Neural progenitor cell (in vitro differentiated cells): Measurements from ENCODE around the gene TMPRSS11B. TPM values are rescaled to one million over a fixed set of nuclear protein-coding genes. Genes with fewer than 3 reads are reported as not detected.

ENCODE experiments used
- DNase-seq: peaks from one replicate; pipeline ENCODE4 v3.0.0-alpha.2; 2016; ENCODE audit warnings: low spot score
- H2AFZ ChIP-seq: fragments of 200-600 bp; sonication (generic); replicated peaks from 2 replicates; pipeline ENCODE4 v1.6.1; 2016; ENCODE audit warnings: antibody characterized with exemption
- H3F3A ChIP-seq: fragments of 200-600 bp; sonication (generic); 2 replicates; pipeline ENCODE4 v1.6.1; 2016; ENCODE audit warnings: antibody characterized with exemption, low read depth
- H3K27ac ChIP-seq: fragments of 200-600 bp; sonication (generic); 2 replicates; pipeline ENCODE4 v1.5.1; 2016; ENCODE audit warnings: mild to moderate bottlenecking
- H3K27me3 ChIP-seq: fragments of 200-600 bp; sonication (generic); 2 replicates; pipeline ENCODE4 v1.6.1; 2016; ENCODE audit warnings: mild to moderate bottlenecking, moderate library complexity
- H3K36me3 ChIP-seq: fragments of 200-600 bp; sonication (generic); 2 replicates; pipeline ENCODE4 v1.5.1; 2016
- H3K4me1 ChIP-seq: fragments of 200-600 bp; sonication (generic); 2 replicates; pipeline ENCODE4 v1.6.1; 2016; ENCODE audit warnings: mixed run types
- H3K4me2 ChIP-seq: fragments of 200-600 bp; sonication (generic); 2 replicates; pipeline ENCODE4 v1.6.1; 2016
- H3K4me3 ChIP-seq: fragments of 200-600 bp; sonication (generic); 2 replicates; pipeline ENCODE4 v1.5.1; 2016
- H3K79me2 ChIP-seq: fragments of 200-600 bp; sonication (generic); 2 replicates; pipeline ENCODE4 v1.6.1; 2016; ENCODE audit warnings: low read depth
- H3K9ac ChIP-seq: fragments of 200-600 bp; sonication (generic); 2 replicates; pipeline ENCODE4 v1.6.1; 2016
- H3K9me3 ChIP-seq: fragments of 200-600 bp; sonication (generic); 2 replicates; pipeline ENCODE4 v1.5.1; 2016; ENCODE audit warnings: low read depth
- H4K20me1 ChIP-seq: fragments of 200-600 bp; sonication (generic); 2 replicates; pipeline ENCODE4 v1.6.1; 2016; ENCODE audit warnings: low read depth
- H3K27ac Mint-ChIP-seq: 3 replicates; pipeline ENCODE4 v1.8.0; 2021; ENCODE audit warnings: mixed read lengths
- H3K27me3 Mint-ChIP-seq: 2 replicates; pipeline ENCODE4 v1.8.0; 2022; ENCODE audit warnings: low read depth, mild to moderate bottlenecking, inconsistent platforms, moderate library complexity, mixed read lengths; ENCODE audit not compliant: insufficient read depth
- H3K36me3 Mint-ChIP-seq: 3 replicates; pipeline ENCODE4 v1.8.0; 2021; ENCODE audit warnings: mixed read lengths
- H3K4me1 Mint-ChIP-seq: 3 replicates; pipeline ENCODE4 v1.8.0; 2021; ENCODE audit warnings: mixed read lengths
- H3K4me3 Mint-ChIP-seq: 3 replicates; pipeline ENCODE4 v1.8.0; 2021; ENCODE audit warnings: mild to moderate bottlenecking, moderate library complexity, mixed read lengths
- H3K9me3 Mint-ChIP-seq: 3 replicates; pipeline ENCODE4 v1.8.0; 2020; ENCODE audit warnings: mixed read lengths
- EZH2 ChIP-seq: fragments of 200-600 bp; sonication (generic); IDR thresholded peaks from 2 replicates; pipeline ENCODE4 v1.6.1; 2017; ENCODE audit warnings: antibody characterized with exemption, mild to moderate bottlenecking, moderate library complexity
- EZH2phosphoT487 ChIP-seq: fragments of 200-600 bp; sonication (generic); IDR thresholded peaks from 2 replicates; pipeline ENCODE4 v1.6.1; 2017; ENCODE audit warnings: antibody characterized with exemption
- total RNA-seq: library from RNA; depleted of rRNA; stranded (reverse); fragments of >200 nt; gene quantifications from 2 replicates; pipeline ENCODE4 v1.2.3, GENCODE V29; 2015; ENCODE audit warnings: low replicate concordance
- TF ChIP-seq, protein P1 (sequence below): fragments of 200-600 bp; sonication (generic); IDR thresholded peaks from 2 replicates; pipeline ENCODE4 v1.5.1; 2017; ENCODE audit warnings: antibody characterized with exemption, mild to moderate bottlenecking

Gene TMPRSS11B
- total RNA-seq, 1 donor from 2014 or later: not detected

DNA sequence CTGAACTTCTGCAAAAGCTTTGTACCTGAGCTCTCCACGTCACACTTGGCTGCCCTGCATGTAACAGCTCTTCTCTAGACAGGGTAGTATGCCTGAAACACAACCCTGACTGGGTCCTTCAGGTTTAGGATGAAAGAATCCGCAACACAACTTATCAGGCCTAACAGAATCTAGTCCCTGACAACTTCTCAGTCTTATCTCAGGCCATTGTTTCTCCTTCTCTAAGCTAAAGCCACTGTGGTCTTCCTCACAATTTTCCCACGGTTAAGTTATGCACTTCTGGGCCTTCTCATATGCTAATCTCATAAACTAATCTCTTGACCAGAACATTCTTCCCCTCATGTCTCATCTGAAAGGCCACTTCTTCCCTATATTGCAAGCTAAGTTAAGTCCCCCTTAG, 10.8 kb upstream of the TMPRSS11B start:
- Histone ChIP-seq H3K4me3 (no peak overlapping the region), H3K9ac (no peak overlapping the region), H2AFZ (peak overlapping the region; percentile 61), H4K20me1 (no peaks in the 10 kb centered on the region), H3K4me1 (no peaks in the 10 kb centered on the region), H3K4me2 (no peak overlapping the region), H3K9me3 (no peaks in the 10 kb centered on the region), H3K36me3 (no peaks in the 10 kb centered on the region), H3K27me3 (no peaks in the 10 kb centered on the region), H3K79me2 (no peaks in the 10 kb centered on the region), H3F3A (no peaks in the 10 kb centered on the region), H3K27ac (no peak overlapping the region)
- no peaks in the 10 kb centered on the region for H3K9me3 Mint-ChIP-seq
- no peak overlapping the region for H3K4me3 Mint-ChIP-seq
- H3K4me1 Mint-ChIP-seq: peaks cover 4% of the 10 kb centered on the region
- no peaks in the 10 kb centered on the region for H3K27me3 Mint-ChIP-seq
- no peaks in the 10 kb centered on the region for H3K36me3 Mint-ChIP-seq
- TF ChIP-seq EZH2phosphoT487 (no peak), EZH2 (no peak)
- TF ChIP-seq, protein P1, sequence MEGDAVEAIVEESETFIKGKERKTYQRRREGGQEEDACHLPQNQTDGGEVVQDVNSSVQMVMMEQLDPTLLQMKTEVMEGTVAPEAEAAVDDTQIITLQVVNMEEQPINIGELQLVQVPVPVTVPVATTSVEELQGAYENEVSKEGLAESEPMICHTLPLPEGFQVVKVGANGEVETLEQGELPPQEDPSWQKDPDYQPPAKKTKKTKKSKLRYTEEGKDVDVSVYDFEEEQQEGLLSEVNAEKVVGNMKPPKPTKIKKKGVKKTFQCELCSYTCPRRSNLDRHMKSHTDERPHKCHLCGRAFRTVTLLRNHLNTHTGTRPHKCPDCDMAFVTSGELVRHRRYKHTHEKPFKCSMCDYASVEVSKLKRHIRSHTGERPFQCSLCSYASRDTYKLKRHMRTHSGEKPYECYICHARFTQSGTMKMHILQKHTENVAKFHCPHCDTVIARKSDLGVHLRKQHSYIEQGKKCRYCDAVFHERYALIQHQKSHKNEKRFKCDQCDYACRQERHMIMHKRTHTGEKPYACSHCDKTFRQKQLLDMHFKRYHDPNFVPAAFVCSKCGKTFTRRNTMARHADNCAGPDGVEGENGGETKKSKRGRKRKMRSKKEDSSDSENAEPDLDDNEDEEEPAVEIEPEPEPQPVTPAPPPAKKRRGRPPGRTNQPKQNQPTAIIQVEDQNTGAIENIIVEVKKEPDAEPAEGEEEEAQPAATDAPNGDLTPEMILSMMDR: no peak
- no peak overlapping the region for H3K27ac Mint-ChIP-seq
- DNase-seq: no peak

DNA sequence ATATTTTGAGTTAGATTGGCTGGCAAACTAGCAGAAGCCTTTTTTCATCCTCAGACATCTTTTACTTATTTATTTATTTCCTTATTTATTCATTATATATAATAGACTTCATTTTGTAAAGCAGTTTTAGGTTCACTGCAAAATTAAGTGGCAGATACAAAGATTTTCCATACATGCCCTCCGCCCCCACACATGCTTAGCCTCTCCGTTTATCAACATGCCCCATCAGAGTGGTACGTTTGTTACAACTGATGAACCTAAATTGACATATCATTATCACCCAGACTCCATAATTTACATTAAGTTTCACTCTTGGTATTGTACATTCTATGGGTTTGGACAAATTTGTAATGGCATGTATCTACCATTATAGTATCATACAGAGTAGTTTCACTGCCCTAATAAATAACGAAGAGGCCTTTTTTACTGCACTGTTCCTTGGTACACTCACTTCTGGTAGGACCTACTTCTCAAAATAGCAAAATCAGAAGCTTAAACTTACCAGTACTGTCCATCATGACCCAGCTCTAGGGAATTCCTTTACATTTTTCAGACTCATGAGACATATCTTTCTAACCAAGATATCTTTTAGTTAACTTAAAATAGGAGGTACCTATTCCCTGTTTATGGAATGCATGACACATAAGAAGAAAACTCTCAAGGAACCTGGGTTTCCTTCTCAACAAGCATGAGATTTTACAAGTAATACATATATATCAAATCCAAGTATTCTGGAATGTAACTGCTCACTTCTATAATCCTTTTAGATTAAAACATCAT, 4.8 kb upstream of the TMPRSS11B start:
- H3K27ac ChIP-seq: no peak overlapping the region
- no peaks in the 10 kb centered on the region for H3K27me3 Mint-ChIP-seq

DNA sequence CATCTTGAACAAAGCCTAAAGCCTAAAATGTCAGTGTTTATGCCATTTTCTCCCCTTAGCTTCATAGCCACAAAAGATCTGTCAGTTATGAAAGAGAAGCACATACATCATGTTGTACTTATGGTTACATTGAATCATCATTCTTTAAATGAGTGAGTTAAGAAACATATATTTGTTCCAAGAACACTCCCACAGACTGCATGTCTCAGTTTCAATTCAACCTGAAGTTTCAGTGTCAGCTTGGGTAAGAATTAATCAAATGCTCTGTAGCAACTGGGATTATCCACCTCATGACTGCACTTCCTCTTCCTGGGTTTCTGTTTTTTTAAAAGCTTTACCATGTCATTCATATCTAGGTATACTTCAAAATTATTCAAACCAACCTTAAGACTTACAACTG, 3.9 kb upstream of the TMPRSS11B start:
- H3K4me3 Mint-ChIP-seq: no peak overlapping the region
- Histone ChIP-seq H3K27me3 (no peaks in the 10 kb centered on the region), H3K4me2 (no peak overlapping the region), H3F3A (no peaks in the 10 kb centered on the region), H4K20me1 (no peaks in the 10 kb centered on the region), H2AFZ (peak overlapping the region; percentile 86), H3K36me3 (no peaks in the 10 kb centered on the region), H3K27ac (no peak overlapping the region), H3K79me2 (no peaks in the 10 kb centered on the region), H3K4me3 (no peak overlapping the region), H3K4me1 (no peaks in the 10 kb centered on the region), H3K9me3 (no peaks in the 10 kb centered on the region), H3K9ac (no peak overlapping the region)
- H3K27ac Mint-ChIP-seq: no peak overlapping the region
- no peaks in the 10 kb centered on the region for H3K27me3 Mint-ChIP-seq
- DNase-seq: no peak
- TF ChIP-seq EZH2 (no peak), EZH2phosphoT487 (no peak)
- TF ChIP-seq, protein P1: no peak
- no peaks in the 10 kb centered on the region for H3K36me3 Mint-ChIP-seq
- no peaks in the 10 kb centered on the region for H3K4me1 Mint-ChIP-seq
- no peaks in the 10 kb centered on the region for H3K9me3 Mint-ChIP-seq

More for the DNA sequence above, 4.8 kb upstream of the TMPRSS11B start:
- H3K9me3 ChIP-seq: no peaks in the 10 kb centered on the region
- H3K9ac ChIP-seq: no peak overlapping the region
- H3F3A ChIP-seq: no peaks in the 10 kb centered on the region
- H3K36me3 ChIP-seq: no peaks in the 10 kb centered on the region
- H3K36me3 Mint-ChIP-seq: no peaks in the 10 kb centered on the region
- no peaks in the 10 kb centered on the region for H3K9me3 Mint-ChIP-seq
- no peak overlapping the region for H3K4me2 ChIP-seq
- DNase-seq: no peak
- TF ChIP-seq, protein P1: no peak
- TF ChIP-seq EZH2 (no peak), EZH2phosphoT487 (no peak)
- H3K27me3 ChIP-seq: no peaks in the 10 kb centered on the region
- no peak overlapping the region for H3K4me3 ChIP-seq
- H4K20me1 ChIP-seq: no peaks in the 10 kb centered on the region
- no peak overlapping the region for H2AFZ ChIP-seq
- no peak overlapping the region for H3K4me3 Mint-ChIP-seq
- H3K4me1 ChIP-seq: no peaks in the 10 kb centered on the region
- no peak overlapping the region for H3K27ac Mint-ChIP-seq
- no peaks in the 10 kb centered on the region for H3K79me2 ChIP-seq
- H3K4me1 Mint-ChIP-seq: no peaks in the 10 kb centered on the region
